Glomerular visceral epithelial cell (primary cell): ENCODE measurements around the gene SLC4A7.
"Not testable (repeated sequence)": the region's sequence is repeated elsewhere in the genome, so short reads cannot be mapped to it uniquely, and the experiment has no call there.

ENCODE experiments used
- DNase-seq: peaks from one replicate; pipeline ENCODE4 v3.0.0-alpha.2; 2016; ENCODE audit errors: extremely low spot score

Gene SLC4A7

DNA sequence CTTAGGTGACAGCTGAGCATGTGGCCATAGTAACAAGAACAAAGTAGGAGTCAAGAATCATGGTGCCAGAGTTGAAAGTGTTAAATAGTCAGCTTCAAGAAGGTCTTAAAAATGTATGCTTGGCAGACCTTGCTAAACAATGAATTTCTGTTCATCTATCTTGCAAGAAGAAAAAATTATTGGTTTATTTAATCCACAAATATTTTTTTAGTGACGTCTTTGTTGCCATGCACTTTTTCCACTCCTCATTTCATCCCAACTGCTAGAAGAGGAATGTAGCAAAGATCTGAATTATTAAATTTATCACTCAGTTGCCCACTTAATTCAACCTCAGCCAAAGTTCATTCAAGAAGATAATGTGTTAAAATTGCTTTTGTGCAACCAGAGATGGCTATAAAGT is 3.2 kb upstream of the SLC4A7 start:
- no peak for DNase-seq

DNA sequence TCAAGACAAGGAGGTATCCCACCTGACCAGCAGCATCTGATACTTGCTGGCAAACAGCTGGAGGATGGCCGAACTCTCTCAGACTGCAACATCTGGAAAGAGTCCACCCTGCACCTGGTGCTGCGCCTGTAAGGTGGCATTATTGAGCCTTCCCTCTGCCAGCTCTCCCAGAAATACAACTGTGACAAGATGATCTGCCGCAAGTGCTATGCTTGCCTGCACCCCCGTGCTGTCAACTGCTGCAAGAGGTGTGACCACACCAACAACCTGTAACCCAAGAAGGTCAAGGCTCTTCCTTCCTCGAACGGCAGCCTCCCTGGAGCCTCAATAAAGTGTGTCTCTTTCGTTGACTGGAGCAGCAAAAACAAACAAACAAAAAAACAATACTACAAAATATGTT is 2.2 kb upstream of the SLC4A7 start:
- DNase-seq, result no peak

DNA sequence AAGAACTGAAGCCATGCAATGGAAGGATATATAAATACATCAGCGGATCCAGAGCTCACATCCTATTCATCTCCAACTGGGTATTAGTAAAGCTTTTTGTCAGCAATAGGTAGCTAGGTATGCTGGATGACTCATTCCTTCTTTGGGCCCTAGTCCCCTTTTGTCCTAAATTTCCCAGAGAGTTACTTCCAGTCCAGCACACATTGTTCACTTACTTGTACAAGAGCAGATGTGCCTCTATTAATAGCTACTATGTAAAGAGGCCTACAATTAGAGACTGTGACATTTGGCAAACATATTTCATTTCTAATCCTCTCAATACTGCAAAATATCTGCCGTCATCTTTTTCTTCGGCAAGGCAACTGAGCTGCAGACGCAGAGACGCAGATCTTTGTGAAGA is 1.7 kb upstream of the SLC4A7 start:
- DNase-seq, result no peak

DNA sequence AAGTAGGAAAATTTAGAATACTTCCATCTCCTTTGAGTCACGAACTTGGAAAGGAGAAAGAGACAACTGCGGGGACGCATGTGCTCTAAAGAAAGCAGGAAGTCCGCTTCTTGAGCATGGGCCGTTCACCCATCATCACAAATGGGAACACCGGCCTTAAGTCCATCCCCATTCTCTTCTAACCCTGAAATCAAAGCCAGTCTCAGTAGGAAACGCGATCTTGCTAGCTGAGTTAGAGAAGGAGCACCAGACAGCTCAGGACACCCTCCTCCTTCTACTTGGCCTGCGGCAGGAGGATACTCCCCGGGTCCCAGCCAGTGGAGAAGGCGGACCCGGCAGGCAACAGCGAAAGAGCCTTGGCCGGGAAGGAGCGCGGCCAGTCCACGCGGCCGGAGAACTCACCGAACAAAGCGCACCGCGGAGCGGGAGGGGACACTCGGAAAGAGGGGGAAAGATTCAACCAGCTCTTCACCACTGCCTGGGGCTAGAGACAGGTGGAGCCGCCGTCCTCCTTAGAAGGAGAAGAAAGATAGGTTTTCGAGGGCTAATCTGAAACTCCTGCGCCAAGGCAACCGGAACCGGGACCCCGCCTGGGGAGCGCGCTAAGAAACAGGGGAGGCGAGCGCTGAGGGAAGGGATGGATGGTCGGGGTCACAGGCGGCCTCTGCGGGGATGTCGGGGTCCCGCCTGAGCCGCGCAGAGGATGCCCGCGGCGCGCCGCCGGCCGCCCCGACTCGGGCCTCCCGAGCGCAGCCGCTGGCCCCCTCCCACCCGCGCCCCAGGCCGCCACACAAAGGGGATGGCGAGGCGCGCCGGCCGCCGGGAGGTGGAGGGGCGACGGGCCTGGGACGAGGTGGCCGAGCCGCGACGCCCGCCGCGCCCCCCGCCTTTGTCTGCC is 818 bp downstream of the SLC4A7 start:
- peak; percentile 76 for DNase-seq

DNA sequence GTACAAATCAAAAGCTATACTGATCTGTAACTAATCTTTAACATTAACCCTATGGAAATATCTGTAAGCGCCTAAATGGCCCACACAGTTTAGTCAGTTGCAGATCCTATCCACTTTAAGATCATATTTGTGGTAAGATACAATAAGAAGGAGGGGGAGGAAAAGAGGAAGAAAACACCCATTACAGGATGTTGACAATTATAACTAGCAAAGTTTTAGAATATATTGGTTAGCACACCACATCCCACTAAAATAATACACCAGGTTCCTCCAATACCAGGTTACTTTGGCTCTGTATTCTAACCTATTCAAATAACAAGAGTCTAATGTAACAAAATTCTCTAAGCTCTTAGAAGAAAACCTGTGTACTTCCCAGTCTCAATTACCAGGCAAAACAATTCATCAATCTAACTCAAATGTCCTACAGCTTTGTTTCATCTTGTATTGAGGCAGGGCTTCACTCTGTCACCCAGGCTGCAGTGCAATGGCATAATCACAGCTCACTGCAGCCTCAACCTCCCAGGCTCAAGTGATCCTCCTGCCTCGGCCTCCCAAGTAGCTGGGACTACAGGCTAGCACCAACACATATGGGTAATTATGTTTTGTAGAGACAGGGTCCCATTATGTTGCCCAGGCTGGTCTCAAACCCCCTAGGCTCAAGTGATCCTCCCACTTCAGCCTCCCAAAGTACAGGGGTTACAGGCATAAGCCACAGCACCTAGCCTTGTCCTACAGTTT is 4.2 kb downstream of the SLC4A7 start:
- DNase-seq, result no peak

DNA sequence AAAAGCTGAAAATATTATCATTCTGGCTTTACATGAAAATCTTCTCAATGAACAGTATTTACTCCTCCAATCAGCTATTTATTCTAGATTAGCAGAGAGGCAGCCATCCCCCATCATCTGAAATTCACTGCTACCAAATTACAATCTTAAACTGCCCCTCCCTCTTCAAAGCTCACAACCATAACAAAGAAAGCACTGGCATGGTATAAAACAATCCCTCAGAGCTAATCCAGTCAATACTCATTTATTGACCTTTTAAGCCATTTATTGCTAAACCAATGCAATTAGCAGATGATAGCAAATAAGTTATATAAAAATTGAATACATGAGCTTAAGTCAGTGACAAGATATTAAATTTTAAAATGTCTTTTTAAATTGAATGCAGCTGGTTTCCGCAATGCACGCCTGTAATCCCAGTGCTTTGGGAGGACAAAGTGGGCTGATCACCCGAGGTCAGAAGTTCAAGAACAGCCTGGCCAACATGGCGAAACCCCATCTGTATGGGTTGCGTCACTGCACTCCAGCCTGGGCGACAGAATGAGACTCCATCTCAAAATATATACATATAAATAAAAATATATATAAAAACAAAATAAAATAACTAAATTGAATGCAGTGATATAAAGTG is 12.1 kb downstream of the SLC4A7 start:
- no peak for DNase-seq

DNA sequence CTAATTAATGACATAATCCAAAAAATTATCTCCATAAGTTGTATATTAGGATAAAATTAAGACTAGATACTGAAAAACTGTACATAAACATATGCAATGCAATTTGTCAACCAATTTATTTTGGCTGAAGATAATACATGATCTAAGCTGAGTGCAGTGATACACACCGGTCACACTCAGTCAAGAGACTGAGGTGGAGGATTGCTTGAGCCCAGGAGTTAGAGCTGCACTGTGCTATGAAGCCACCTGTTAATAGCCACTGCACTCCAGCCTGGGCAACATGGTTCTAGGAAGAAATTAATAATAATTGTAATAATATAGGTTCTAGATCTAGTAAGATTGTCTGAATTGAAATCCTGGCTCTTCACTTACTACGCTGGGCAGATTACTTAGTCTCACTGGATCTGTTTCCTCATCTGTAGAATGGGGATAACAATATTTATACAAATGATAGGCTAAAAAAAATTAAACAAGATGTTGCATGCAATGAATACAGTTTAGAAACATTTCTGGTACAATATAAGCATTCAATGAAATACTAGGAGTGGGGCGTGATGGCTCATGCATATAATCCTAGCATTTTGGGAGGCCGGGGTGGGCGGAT is 15.8 kb downstream of the SLC4A7 start:
- no peak for DNase-seq

DNA sequence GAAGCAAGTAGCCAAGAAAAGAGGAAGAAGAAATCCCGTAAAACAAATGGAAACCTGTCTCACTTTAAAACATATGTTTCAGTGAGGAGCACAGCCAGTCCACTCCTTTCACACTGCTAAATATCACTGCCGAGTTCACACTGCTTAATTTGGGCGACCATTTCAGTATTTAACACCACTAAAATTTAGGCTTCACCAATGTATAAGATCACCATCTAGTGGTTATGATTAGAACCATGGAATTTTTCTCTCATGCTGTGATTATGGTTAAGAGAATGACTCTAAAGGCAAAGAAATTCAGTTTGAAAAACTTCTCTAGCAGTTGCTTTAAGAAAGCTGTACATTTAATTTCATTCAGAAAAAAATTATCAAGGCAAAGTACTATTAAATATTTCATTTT is 16.6 kb downstream of the SLC4A7 start:
- peak; percentile 45 for DNase-seq

DNA sequence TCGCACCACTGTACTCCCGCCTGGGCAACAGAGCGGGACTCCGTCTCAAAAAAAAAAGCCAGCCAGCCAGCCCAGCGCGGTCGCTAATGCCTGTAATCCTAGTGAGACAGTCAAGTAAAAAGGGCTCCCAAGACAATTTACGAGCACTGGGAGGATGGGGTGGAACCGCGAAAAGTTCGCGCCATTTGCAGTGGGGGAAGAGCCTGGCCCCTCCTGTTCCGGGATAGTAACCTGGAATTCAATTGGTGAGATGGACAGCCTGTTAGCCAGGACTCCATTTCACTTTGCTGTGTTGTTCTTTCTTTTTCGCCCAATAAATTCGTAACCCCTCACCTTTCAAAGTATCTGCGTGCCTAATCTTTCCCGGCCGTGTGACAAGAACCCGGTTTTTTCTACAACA is 19.5 kb downstream of the SLC4A7 start:
- no peak for DNase-seq

DNA sequence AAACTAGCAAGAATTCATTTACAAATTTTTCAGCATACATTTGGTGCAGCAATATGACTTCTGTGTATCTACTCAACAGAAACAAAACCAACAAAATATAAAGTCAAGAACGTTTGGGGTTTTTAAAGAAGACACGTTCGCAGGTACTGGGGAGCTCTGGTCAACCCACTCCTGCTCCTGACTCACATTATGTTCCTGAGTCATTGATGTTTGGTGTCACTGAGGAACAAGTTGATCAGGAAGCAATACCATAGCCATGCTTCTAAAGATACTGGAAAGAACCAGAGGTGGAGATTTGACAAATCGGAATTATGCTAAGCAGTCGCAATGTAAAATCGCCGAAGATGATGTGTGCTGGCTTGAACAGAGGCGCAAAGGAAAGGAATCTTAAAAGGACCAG is 22.0 kb downstream of the SLC4A7 start:
- no peak for DNase-seq

DNA sequence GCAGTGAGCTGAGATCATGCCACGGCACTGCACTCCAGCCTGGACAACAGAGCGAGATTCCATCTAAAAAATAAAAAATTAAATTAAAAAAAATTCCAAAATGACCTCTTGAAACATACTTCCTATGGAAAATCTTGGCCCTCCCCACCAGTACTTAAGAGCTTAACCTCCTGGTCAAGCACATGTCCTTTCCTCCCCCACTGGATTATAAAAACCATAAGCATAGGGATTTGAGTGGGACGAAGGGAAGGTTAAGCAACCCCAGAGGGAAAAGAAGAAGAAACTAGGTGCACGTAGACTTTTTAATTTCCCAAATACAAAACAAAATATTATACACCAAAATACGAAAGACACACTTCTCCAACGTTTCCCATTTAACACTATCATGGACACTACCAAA is 25.3 kb downstream of the SLC4A7 start:
- no peak for DNase-seq

DNA sequence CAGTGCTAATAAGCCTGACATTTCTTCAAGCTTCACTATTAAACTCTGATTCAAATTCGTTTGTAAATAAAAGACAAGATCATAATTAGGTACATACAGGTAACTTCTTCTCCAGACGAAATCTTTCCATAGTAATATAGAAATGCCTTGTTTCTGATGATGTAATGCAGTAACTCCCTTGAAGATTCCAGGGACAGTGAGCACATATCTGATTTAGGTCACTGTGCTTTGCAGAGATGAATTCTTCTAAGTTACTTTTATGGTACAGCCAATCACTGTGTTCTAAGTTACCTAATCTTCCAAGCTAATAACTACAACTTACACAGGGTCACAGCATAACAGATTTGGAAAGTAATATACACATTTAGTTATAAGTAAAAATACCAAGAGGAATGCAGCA is 27.6 kb downstream of the SLC4A7 start:
- DNase-seq, result no peak

DNA sequence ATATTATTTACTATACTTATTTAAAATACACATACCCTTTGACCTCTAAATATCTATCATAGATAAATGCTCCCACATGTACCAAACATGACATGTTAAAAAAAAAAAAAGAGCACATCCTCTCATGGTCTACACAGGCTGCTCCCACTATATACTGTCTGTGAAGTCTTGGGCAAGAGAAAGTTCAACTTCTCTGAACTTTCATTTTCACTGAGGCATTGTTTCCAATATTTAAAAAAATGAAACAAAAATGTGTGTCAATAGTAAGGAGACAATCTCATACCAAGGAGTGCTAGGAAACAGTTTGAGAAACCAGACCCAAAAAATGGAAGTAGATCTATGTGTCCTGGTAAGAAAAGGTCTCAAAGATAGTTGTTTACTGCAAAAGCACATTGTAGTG is 29.3 kb downstream of the SLC4A7 start:
- no peak for DNase-seq

DNA sequence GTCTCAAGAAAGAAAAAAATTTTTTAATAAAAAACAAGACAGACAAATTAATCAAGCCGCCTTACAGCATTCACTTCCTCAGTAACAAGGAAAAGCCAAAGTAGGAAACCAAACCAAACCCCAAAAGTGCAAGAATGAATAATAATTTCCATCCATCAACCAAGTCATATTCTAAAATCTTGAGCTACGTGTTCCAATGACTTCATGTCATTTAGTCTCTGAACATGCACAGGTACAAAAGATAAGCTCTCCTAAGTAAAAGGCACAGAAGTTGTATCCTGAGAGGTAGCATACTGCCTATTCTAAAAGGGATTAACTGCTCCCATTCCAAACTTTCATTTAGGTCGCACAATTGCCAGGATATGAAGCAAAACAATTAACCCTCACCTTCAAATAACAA is 29.7 kb downstream of the SLC4A7 start:
- DNase-seq, result no peak

DNA sequence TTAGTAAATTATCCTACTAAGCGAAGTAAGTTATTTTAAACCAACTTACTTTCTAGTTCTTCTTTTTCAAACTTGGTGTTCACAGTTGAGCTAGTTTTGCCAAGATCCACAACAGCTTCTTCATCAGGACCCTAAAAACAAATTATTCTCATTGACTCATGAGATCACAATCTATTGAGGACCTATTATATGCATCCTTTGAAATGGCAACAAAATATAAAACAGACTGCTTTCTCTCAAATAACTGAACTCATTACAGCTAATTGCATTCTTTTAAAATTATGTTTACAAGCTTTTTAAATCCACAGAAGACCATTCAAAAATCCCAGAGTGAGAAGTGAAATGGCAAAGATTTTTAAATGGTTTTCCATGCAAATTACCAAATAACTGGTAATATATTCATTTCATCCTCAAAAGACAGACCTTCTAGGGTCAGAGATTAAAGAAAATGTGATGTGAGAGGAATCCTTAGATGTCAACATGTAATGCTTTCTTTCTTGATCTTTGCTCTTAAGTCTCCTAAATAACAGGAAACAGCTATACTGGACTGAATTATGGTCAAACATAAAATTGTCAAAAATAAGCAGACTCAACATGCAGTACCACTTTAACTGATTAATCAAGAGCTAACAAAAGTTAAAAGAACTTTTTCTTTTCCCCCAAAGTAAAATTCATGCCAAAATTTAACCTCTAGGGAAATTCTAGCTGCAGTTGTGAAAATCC is 31.7 kb downstream of the SLC4A7 start:
- DNase-seq, result no peak

DNA sequence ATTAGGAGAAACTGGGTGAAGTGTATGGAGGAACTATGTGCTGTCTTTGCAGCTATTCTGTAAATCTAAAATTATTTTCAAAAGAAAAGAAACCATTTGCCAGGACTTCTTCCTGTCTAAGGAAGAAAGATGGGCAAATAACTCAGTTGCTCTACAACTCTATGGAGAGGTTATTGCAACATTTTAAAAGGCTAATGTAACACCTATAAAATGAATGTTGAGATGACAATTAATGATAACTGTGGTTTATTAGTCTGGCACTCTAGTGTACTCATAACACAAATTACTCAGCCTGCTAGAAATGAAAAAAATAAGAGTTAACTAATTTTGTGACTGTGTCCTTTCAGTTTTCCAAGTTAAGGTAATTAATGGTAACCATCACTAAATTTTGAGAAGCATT is 32.3 kb downstream of the SLC4A7 start:
- DNase-seq, result no peak

DNA sequence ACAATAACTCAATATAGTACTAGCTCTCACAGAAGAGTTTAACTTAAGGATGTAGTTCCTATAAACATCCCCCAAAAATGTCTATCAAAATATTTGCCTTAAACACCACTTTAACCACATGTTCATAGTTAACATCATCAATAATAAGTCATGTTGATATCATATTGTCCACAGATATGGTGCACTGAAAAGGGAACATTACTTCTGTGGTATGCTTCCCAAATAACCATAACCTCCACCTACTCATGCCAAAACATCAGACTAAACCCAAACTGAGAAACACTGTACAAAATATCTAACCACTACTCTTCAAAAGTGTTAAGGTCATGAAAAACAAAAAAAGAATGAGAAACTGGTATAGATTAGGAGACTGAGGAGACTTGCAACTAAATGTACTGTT is 32.9 kb downstream of the SLC4A7 start:
- DNase-seq, result no peak

DNA sequence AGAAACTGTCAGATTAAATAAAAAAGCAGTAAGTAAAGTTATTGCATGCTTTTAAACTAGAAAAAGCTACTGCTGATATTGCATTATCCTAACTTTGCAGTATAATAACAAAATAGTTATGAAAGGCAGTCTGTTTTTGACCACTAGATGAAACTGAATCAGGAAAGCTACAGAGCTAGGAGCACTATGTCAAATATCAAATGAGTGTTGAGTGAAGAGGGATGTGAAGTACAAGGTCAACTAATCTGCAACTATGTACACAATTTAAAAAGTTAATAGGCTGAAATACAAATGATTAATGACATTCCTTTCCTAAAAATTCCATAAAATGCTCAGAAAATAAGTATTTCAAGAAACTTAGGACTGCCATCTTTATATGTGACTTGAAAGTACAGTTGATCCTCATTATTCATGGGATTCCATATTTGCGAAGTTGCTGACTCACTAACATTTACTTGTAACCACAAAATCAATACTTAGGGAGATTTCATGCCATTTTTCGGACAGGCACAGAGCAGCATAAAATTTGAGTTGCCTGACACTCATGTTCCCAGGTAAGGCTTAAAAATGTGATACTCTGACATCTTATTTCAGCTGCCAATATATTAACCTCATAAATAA is 34.5 kb downstream of the SLC4A7 start:
- DNase-seq, result no peak

DNA sequence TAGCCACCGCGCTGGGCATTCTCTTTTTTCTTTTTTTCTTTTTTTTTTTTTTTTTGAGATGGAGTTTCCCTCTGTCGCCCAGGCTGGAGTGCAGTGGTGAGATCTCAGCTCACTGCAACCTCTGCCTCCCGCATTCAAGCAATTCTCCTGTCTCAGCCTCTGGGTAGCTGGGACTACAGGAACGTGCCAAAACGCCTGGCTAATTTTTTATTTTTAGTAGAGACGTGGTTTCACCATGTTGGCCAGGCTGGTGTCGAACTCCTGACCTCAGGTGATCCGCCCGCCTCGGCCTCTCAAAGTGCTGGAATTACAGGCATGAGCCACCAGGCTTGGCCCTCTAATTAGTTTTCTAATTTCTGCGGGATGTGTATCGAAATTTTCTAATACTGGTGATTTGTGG is 41.2 kb downstream of the SLC4A7 start:
- DNase-seq, result not testable (repeated sequence)

DNA sequence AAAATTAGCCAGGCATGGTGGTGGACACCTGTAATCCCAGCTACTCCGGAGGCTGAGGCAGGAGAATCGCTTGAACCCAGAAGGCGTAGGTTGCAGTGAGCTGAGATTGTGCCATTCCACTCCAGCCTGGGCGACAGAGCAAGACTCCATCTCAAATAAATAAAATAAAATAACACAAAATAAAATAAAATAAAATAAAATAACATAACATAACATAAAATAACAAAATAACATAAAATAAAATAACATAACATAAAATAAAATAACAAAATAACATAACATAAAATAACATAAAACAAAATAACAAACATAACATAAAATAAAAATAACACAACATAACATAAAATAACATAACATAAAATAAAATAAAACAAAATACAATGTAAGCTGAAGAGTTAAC is 45.8 kb downstream of the SLC4A7 start:
- DNase-seq, result not testable (repeated sequence)

DNA sequence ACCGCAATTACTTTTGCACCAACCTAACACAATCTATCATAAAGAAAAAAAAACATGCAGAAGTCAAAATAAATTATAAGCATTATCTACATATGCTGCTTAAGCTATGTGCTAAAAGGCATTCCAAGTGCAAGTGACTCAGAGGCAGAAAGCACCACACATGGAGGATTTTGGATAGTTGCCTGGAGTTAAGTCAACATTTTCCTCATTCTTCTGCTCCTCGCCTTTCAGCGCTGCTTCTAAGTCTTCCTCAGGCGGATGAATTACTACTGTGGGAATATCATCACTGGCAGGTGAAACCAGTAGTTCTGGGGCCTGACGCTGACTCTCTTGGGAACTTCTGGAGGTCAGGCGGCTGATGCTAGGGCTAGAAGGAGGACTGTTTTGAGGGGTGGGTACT is 53.1 kb downstream of the SLC4A7 start:
- DNase-seq, result peak; percentile 90
